Embryonic facial prominence (tissue), 1 donor: ENCODE results near the gene ZNF230.

Source experiments
- DNase-seq: peaks from one replicate; pipeline ENCODE4 v3.0.0-alpha.2; 2016; ENCODE audit errors: extremely low spot score

Gene ZNF230

DNA sequence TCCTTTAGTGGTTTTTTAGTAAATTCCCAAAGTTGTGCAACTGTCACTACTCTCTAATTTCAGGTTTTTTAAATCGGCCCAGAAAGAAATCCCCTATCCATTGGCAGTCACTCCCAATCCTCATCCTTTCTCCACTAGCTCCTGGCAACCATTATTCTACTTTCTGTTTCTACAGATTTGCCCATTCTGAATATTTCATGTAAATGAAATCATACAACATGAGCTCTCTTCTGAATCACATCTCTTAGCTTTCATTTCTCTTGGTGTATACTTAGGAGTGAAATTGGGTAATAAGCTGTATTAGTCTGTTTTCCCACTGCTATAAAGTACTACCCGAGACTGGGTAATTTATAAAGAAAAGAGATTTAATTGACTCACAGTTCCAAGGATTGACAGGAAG is 39.4 kb downstream of the ZNF230 start:
- DNase-seq, result no peak

DNA sequence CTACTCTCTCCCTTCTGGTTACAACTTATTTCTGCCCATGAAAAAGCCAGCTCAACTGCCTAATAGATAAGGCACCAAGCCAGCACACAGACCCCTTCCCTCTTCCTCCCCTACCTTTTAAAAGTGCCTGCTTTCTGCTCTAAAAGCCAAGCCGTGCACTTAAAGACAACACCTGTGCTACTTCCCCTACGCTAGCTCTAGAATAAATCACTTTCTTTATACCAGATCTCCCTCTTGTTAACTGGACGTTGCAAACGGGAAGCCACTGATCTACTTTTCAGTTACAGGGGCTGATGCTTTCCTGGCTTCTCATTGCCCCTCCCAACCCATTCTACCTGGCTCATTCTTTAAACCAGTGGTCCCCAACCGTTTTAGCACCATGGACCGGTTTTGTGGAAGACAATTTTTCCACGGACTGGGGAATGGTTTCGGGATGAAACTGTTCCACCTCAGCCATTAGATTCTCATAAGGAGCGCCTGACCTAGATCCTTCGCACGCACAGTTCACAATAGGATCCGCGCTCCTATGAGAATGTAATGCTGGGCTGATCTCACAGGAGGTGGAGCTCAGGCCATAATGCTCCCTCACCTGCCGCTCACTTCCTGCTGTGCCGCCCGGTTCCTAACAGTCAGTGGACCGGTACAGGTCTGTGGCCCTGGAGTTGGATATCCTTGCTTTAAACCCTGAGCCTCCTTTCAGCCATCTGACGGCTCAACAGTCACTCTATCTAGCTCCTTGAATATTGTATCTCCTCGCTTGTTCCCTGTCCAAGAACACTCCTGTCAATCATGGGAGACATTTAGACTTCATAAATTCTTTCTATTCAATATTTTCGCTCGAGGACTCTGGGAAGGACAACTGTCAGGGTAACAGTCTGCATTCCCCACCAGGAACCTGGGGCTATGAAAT is 48.2 kb downstream of the ZNF230 start:
- no peak for DNase-seq

DNA sequence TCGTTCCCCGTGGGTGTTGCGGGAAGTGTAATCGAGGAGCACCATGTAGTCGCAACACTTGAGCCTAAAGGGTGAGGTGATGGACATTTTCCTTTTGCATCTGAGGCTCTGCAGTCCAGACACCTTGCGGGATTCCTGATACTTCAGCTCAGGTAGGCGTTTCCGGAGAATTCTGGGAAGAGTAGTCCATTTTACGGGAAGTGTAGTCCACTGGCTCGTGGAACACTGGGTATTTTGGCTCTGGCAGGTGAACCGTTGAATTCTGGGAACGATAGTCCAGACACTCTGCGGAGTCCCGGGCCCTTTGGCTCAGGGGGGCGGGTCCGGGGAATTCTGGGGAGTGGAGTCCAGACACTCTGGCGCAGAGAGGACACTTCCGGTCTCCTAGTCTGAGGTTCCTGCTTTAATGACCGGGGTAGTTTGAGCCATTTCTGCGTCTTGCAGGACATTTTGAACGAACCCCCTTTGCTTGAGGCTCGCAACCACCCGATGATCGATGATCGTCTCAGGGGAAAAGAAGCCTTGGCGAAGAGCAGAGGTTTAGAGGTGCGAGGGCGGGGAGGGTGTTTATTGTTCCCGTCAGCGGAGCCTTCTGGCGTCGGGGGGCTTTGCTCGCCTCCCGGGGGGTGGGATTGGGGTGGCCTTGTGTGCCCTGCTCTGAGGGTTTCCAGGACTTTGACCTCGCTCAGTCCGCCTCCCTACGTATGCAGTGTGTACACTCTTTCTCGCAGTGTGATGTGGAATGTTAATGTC is 49.1 kb downstream of the ZNF230 start, which contains the start of gene ZNF223:
Gene ZNF223 (plus strand): TSS at position 387 of the 753 bp plus-strand sequence. CDS start 3,141 bp downstream, outside the sequence.
- peak; percentile 93 for DNase-seq

DNA sequence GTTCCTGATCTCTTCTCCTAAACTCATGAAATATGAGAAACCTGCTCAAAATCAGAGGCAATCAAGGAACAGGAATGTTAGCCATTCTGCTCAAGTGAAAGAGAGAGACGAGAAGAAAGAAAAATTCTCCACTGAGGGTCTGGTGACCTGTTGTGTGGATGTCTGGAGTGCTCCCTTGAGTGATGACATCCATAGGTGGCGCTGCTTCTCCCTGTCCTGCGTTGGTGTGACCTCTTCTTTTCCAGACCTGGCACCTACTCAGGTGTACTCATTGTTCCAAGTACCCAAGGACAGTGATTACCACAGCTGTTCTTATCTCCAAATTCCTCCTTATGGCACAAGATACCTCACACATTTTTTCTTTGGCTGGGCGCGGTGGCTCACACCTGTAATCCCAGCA is 53.1 kb downstream of the ZNF230 start:
- DNase-seq, result no peak

DNA sequence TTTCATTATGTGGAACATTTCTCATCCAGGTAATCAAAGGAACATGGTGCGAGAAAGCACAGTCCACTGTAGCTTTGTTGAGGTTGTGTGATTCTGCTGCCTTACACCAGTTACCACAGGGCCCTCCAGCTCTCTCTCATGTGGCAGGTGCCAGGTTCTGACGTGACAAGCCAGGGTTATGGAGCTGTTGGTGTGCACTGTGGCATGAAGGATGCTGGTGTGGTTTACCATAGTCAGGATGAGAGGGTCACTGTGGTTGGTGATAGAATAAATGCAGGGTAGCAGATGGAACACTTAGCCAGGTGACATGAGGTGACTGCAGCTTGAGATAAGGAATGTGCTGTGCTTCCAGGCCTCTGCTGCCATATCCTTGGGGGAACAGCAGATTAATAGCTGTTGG is 56.5 kb downstream of the ZNF230 start:
- DNase-seq, result no peak

DNA sequence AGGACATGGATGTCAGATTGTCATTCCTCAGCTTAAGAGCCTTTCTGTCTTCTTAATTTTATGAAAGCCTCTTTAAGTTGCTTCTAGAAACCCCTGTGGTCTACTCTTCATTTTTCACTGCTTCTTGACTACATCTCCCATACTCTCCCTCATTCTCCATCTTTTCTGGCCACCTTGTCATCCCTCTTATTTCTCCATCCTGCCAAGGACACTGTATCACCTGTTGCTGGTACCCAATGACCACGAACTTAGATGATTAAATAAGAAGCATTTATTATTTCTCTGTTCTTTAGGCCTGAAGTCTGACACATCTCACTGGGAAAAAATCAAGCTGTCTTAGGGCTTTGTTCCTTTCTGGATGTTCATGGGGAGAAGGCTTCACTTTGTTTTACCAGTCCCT is 58.3 kb downstream of the ZNF230 start:
- DNase-seq, result no peak
